Coronary artery (tissue), 2 donors: ENCODE measurements around the gene TRABD2B.

ENCODE experiments used
- DNase-seq: peaks from one replicate; pipeline ENCODE4 v3.0.0-alpha.2; 2017; ENCODE audit warnings: low spot score
- H3K27ac ChIP-seq, 2 donors: fragments of 200-600 bp; sonication (generic); one replicate each; pipeline ENCODE4 v1.5.1; 2016 to 2019
- H3K4me3 ChIP-seq: fragments of 200-600 bp; sonication (generic); 2 replicates; pipeline ENCODE4 v1.5.1; 2016; ENCODE audit warnings: mild to moderate bottlenecking, moderate library complexity
- CTCF ChIP-seq: fragments of 200-600 bp; sonication (generic); IDR thresholded peaks from one replicate; pipeline ENCODE4 v1.5.1; 2019; ENCODE audit warnings: antibody characterized with exemption

TRABD2B gene

GRCh38 chr1:47816325-47817071 is 180.7 kb downstream of the TRABD2B start:
- no peak for TF ChIP-seq CTCF
- H3K27ac ChIP-seq: peak overlapping the region in 1 of 2 donors; percentile 76
- H3K4me3 ChIP-seq: no peak overlapping the region
- DNase-seq: no peak

GRCh38 chr1:47814612-47815395 is 182.4 kb downstream of the TRABD2B start:
- no peak for DNase-seq
- peak overlapping the region in 1 of 2 donors; percentile 74 for H3K27ac ChIP-seq
- H3K4me3 ChIP-seq: no peak overlapping the region
- TF ChIP-seq CTCF: no peak

- Histone ChIP-seq H3K27ac (peak overlapping the region in 1 of 2 donors; percentile 74), H3K4me3 (no peak overlapping the region)
- no peak for DNase-seq
- TF ChIP-seq CTCF: no peak
These were observed 183.2 kb downstream of the TRABD2B start for GRCh38 chr1:47813970-47814369.

- Histone ChIP-seq H3K27ac (peak overlapping the region in 1 of 2 donors; percentile 74), H3K4me3 (no peak overlapping the region)
- no peak for DNase-seq
- TF ChIP-seq CTCF: no peak
These were observed 184.2 kb downstream of the TRABD2B start for GRCh38 chr1:47812904-47813514.

GRCh38 chr1:47810964-47811682 is 186.1 kb downstream of the TRABD2B start:
- no peak for TF ChIP-seq CTCF
- Histone ChIP-seq H3K27ac (peak overlapping the region in 1 of 2 donors; percentile 60), H3K4me3 (no peak overlapping the region)
- no peak for DNase-seq

GRCh38 chr1:47809301-47810084 is 187.7 kb downstream of the TRABD2B start:
- DNase-seq: no peak
- H3K4me3 ChIP-seq: no peak overlapping the region
- H3K27ac ChIP-seq: peak overlapping the region; percentile 50 to 80
- no peak for TF ChIP-seq CTCF
